GM21390 (cell line): Measurements from ENCODE around the gene SPATA17.

Experiments
- ATAC-seq: cut with Tn5 transposase; IDR thresholded peaks from one replicate; pipeline ENCODE4 v1.9.1; 2021; ENCODE audit not compliant: unreplicated experiment

Gene SPATA17

DNA sequence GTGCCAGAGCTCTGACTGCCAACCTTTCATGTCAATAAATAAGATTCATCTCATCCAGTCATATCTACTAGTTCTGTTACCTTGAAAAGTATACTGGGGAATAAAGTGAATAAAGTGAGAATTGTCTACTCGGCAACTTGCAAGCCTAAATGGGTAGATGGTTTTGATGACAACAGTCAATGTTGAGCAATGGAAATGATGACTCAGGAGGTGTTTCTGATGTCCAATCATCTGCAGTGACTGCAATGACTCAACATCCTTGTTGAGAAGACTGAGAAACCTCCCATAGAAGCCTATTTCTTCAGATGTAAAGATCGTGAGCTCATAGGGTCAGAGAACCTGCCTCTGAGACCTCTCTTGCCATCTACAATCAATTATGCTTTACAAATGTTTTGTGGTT, 276.4 kb downstream of the SPATA17 start:
- ATAC-seq: no peak

DNA sequence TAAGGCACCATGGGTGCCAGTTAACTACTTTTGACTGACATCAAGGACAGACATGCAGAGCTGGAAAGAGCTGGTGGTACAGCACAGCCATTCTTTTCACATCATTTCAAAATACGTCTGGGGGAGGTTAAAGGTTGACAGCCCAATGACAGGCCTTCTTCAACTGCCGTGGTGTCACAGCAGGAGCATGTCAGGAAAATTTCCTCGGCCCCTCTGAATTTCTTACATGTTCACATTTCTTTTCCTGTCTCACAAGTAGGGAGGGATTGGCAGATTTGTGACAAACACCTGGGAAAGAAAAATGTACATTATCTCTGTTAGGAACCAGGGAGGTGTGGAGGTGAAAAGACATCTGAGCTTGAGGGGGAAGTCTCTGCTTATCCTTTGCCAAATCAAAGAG, 279.1 kb downstream of the SPATA17 start:
- ATAC-seq: no peak

DNA sequence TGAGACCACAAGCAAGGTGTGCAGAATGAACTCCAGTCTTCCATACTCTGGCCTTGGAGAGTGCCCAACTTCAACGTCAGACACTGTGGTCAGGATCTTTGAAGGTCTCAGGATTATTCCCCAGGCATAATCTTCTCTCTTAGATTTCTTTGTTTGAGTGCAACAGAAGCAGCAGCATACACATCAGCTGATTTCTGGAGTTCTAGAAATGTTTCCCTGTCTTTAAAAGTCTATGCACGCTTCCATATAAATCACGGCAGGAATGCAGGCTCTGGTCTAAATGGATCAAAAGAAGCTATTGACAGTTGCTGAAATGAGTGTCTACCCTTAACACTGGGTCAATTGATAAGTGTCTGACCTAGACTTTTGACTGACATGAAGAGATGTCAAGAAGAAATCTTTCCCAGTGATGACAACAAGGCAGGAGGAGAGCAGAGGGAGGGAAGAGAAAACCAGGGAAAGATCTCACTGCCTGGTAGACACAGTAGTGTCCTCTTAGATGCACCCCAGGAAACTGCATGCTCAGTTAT, 279.7 kb downstream of the SPATA17 start:
- no peak for ATAC-seq

DNA sequence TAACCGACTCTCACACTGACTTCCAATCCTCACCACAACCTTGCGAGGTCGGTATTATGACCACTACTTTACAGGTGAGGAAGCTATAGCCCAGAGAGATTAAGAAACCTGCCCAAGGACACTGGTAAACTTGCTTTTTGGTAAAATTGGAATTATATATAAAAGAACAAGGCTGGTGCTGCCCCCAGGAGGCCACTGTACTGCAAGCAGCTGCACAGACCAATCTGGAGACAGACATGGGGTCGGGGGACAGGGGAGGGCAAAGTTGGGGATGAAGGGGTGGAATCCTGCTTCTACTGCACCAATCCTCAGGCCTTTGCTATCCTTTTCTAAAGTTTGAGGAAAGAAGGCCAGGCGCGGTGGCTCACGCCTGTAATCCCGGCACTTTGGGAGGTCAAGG, 280.8 kb downstream of the SPATA17 start:
- no peak for ATAC-seq

DNA sequence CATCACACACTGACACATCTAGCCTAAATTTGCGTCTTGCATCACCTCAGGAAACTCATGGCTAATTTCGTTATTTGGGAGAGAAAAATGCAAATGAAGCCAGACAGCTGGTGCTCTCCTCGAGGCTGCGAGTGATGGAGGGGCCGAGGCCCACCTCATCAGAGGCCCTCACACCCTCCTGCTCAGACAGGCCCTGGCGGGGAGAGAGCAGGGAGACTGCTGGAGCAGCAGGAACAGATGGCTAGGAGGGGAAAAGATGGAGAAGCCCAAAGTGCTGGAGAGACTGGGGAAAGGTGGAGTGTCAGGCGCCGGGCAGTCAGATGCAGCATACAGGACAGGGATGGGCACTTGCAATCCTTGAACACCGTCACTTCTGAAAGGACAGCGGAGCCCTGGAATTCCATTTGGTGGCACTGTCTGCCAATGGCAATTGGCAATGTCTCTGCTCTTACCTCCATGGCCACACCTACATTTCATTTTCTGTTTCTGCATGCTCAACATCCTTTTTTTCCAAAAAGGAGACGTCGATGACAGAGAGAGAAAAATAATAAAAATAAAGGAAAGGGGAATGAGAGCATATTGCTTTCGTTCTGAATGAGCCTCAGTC, 286.2 kb downstream of the SPATA17 start:
- ATAC-seq: no peak

DNA sequence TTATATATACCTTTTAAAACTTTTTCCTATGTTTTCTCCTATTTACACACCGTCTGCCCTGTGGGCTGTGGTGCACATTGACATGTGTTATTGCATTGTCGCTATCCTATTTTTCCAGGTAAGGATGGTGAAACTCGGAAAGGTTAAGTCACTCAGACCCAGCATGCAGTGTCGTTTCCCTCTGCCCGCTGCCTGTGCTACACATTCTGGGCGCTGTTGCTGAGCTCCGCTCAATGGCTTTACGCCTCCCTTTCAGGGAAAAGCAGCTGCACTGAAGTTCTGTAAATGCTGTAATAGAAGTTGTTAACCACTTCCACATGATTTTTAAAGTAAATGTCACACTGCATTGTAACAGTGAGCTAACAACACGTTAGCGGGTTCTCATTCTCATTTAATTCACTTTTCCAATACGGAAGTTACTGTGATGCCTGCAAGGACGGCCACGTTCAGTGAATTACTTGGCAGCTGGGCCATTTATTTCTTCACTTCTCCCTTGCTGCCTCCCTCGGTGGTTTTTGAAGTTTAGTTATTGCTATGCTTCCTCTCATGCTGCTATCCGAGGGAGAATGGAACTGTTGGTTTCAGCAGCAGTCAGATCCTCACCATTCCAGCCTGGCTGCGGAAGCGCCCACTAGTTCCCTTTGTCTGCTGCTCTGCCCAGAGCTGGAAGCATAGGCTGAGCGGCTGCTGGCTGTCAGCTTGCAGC, 288.7 kb downstream of the SPATA17 start:
- ATAC-seq: no peak
